Stimulated activated CD4-positive, alpha-beta T cell treated with anti-CD3 and anti-CD28 coated beads, Interleukin-2, amount 100 ng/mL, for 48 hours (primary cell): Measurements from ENCODE around the gene THRA.

ENCODE experiments used
- DNase-seq, 2 donors: peaks; one replicate each; pipeline ENCODE4 v3.0.0-alpha.2; 2020

The THRA gene

DNA sequence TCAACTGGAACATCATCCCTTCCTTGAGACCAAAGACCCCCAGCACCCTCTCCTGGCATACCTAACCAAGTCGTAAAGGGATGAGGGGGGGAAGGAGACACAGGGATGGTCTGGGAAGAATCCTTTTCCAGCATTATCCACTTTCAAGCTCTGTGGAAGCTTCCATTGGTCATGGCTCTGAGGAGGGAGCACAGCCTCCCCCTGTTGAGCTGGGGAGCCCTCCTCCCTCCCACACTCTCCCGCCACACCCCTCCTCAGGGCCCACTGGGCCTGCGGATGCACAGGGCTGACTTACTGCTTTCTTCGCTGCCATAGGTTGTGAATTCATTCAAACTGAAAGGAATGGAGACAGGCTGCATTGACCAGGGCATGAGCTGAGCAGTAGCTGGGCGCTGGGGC, 35.2 kb upstream of the THRA start:
- DNase-seq: no peak

DNA sequence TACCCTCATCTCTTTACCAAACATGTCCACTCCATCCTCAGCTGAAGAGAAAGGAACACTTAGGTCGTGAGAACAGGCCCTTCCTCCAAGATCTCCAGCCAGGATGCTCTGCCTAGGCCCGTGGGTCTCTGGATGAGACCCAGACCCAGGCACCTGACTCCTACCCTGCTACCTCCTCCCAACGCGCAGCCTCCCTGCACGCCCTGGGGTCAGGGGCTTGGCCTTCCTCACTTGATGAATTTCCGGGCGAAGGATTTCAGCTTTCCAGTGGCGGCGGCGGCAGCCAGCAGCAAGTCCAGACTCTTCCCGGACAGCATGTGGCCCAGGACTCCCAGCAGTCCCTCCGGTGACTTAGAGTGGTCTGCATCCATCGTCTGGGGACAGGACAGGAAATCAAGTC, 34.2 kb upstream of the THRA start:
- no peak for DNase-seq

DNA sequence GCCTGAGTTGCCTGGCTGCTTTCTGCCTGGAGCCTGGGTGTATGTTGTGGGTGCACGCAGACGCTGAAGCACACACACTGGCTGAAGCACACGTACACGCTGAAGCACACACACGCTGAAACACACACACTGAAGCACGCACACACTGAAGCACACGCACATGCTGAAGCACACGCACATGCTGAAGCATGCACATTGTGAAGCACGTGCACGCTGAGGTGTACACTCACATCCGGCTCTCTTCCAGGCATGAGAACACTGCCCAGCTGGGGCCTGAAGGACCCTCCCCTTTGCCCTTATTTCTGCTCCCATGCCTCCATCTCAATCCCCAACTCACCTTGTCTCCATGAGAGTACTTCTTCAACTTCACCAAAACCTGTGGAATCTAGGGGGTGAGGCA, 31.1 kb upstream of the THRA start:
- no peak for DNase-seq

DNA sequence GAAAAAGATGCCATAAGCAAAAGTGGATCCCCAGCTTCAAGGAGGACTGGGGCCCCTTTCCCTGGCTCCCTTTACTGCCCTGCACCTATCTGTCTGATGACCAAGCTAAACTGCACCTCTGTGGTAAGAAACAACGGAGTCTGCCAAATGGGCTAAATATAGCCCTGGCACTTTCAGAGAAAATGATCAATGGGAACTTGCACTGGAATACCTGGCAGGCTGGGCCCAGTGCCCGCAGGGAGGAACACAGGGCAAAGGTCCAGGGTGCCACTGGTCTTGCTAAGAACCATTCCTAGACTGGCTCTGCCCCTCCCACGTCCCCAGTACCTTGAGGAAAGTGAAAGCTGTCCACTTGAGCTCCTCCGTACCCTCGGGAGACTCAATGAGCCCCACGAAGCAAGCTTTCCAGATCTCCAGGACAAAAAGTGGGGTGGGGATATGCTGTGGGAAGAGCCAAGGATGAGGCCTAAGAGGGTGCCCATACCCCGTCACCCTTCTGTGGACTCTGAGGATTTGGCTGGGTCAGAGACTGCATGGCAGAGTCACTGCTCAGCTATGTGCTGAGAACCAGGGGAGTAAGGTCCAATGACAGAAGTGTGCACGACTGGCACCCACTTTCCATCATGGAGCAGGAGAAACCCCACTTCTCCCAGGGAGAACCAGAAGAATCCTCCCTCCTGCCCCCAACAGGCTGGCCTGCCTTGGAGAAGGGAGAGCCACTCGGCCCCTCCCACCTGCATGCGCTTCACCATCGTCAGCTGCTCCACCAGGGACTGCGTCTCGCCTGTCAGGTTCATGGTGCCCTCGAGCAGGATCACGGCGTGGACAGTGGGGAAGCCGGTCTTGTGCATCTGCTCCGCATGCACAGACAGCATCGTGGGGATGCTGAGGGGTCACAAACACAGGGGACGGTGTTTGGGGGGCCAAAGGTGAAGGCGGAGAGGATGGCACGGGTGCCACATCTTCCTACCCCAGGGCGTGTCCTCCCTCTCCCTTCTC, 30.1 kb upstream of the THRA start:
- DNase-seq: no peak

DNA sequence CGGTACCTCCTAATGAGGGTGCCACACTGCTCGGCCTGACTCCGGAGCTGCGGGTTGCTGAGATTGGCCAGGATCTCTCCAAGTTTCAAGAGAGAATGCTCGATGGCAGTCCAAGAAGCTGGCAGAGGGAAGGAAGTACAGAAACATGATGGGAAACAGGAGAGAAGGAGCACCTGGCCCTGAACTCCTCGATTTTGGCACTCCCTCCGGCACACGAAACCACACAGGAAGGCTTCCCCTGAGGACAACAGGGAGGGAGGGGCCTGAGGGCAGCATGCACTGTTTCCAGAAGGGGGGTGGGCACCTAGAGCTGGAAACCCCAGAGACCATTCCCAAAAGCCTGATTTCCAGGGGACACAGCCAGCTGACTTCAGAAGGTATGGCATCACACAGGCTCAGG, 29.4 kb upstream of the THRA start:
- no peak for DNase-seq

DNA sequence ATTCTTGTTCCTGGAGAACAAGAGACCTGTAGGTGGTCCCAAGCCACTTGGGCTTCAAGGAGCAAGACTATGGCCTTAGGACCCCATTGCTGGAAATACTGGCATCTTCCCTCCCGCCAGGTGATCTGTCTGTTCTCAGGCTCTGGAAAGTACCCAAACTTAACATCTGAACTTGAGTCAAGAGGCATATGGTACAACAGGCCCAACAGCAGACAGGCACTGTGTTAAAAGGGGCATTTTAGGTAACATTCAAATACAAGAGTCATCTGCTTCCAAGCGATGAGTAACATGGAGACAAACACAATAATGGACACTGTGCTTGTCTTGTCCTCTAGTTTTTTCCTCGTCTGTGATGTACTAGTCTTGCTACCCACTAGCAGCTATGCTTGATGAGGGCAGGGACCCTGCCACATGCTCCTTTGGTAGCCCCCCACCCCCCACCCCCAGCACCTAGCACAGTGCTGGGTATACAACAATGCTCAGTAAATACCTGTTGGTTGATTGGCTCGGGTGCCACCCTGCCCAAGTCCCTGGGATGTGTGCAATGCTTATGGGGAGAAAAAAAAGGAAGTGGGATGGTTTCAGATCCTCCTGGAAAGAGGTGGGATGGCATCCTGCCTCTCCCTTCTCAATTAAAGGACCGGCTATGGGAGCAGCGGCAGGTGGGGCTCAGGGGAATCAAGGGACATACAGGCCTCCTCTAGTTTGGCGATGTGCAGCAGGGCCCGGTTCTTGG, 28.2 kb upstream of the THRA start:
- no peak for DNase-seq

DNA sequence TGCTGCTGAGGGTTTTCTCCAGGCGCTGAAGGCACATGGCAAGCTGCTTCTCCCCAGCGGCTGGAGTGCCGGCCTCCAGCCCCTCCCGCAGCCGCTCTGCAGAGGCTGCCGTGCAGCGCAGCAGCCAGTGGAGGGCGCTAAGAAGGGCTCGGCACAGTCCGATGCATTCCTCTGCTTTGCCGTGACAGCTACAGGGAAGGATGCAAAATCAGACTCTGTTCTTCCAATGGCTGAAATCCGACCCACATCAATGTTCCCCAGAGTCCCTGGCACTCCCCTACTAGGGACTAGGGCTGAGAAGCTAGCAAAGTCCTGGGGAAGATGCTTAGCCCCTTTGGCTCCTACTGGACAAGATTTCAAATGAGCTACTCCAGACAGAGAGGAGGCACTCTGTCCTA, 27.6 kb upstream of the THRA start:
- no peak for DNase-seq

DNA sequence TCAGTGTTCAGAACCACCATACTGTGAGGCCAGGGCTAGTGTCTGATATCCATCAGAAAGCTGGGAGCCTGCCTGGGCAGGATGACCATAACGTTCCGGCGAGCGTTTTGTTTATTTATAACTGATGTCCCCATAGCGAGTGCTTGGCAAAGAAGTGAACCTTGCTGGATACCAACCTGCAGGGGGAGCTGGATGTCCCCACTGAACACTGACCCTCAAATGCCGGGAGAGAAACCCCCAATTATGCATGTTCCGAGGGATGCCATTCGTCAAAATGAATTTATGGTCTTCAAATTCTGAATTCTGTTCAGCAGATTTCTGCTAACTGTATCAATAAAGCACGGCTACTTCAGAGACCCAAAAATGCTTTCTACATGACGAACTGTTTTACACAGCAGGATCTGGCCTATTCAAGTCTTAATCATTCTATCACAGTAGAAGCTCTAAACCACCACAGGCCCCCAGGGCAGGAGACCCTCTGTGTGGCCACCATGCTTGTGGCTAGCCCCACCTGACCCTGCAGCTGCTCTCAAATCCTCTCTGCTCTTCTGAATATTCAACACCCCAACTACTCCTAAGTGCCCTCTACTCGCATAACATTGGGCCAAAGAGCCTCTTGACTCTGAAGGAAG, 23.8 kb upstream of the THRA start:
- no peak for DNase-seq

DNA sequence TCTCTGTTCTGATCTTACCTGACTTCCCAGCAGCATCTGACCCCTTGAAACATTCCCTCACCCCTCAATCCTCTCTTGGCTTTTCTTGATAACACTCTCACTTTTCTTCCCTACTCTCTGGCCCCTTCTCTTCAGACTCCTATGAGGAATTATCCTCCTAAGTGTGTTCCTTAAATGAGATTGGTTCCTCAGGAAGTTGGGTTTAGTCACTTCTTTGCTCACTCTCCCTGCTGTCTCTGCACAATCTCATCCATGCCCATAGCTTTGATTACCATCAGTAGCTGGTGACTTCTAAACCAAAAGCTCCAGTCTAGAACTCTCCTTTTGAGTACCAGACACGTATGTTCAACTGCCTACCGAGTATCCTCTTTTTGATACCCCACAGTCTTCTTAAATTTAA, 21.6 kb upstream of the THRA start:
- no peak for DNase-seq

DNA sequence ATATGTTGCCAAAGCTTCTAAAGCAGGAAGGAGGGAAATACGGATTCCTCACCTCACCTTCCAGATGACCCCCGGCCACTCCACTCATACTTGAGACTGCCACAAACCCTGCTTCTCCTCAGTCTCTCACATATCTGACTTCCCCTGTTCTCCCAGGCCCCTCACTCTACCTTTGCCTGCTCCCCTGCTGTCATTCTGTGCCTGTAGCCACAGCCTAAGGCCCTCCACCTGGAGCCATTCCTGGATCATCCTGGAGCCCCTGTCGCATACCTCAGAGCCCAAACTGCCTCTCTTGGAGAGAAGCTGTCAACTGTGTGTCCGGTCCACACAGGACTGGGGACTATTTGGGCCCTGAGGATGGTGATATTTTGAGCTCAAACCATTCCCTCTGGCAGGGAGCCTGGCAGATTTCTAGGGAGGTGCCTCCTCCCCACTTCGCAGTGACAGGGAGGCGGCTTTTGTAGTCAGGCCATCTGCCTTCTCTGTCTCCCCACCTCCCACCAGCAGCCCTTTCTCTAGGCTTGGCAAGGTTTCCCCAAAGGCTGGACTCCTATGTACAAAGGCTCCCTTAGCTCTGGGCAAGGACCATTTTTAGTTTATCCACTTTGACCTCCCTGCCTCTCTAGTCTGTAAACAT, 6.3 kb upstream of the THRA start:
- no peak for DNase-seq

DNA sequence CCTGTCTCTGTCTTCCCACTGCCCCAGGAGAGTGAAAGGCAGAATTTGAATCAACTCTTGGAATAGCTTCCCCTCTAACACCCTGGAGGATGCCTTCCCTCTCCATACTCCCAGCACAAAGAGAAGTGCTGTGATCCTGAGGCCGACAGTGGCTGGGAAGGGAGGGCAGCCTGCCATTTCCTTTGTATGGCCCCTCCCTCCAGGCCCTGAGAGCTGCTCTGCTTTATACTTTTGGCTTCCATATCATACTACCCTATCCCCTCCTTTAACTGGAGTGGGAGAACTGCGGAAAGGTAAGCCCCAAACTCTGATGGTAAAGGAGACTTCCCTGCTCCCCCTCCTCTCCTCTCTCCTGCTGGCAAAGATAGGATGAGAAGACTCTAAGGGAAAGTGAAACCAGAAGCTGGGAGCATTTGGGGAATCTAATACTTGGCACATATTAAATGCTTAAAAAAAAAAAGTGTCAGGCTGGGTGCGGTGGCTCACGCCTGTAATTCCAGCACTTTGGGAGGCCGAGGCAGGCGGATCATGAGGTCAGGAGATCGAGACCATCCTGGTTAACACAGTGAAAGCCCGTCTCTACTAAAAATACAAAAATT, 4.5 kb upstream of the THRA start:
- no peak for DNase-seq

DNA sequence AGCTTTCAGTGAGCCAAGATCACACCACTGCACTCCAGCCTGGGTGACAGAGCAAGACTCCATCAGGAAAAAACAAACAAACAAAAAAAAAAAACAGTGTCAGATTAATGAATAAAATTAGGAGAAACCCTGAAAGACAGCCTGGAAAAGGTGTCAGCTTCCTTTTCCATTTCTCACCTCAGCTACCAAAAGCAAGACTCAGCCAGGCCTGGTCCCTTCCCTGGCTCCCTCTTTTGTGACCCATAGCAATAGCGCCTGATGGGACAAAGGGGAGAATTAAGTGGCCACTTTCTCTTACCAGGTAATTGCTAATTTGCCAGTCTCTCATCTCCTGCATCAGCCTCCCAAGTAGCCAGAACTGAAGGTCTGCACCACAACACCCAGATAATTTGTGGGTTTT, 3.9 kb upstream of the THRA start:
- no peak for DNase-seq

DNA sequence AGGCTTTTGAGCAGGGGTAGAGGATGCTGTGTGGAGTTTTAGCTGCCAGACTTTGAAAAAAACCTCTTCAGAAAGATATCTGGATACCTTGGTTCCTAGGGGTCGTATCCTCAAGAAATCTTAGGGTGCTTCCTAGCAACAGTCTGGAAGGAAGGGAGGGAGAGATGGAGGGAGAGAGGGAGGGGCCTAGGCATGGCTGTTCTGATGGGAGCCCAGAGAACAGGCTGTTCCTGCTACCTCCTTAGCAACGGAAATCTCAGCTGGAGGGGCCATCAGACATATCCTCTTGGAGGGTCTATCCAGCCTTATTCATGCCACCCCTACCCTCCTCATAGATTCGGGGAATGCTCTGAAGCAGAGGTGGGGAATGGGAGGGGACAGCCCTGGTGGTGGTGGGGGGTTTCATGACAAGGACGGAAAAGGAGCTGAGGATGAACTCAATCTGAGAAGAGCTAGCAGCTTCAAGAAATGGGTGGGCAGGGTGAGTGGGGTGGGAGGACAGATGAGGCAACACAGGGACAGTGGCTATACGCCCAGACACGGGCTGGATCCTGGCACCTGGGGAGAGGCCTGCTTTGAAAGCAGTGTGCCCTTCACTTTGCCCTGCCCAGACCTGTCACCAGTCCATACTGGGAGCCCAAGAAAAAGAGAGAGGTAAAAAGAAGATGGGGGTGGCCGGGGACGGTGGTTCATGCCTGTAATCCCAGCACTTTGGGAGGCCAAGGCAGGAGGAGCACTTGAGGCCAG, 2.9 kb upstream of the THRA start:
- DNase-seq: no peak

DNA sequence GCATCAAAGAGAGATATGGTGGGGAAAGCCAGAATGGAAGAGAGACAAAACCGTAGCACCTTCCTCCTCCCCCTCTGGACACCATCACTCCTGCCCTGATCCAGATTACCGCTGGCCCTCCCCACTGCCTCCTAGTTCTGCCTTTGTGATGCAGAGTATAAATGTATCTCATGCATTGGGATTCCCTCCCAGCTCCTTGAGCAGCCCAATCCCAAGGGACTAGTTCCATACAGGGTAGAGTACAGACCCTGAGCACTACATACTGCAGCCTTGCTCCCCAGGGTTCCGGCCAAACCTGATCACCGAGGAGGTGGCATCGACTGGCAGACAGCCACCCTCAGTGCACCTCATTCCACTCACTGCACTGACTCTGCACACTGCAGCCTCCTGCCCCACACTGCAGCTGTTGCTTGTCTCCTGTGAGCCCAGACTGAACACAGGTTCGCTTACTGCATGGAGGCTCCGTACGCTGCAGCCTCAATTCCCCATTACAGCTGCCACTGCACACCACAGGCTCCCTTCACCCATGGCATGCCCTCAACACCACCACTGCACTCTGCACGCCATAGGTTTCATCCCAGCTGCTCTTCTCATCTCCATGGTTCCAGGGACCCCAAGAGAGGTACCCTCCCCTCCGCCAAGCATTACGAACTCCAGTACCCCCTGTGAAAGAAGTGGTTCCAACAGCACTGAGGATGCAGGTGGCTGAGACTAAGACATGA, 1.7 kb upstream of the THRA start:
- DNase-seq: no peak

DNA sequence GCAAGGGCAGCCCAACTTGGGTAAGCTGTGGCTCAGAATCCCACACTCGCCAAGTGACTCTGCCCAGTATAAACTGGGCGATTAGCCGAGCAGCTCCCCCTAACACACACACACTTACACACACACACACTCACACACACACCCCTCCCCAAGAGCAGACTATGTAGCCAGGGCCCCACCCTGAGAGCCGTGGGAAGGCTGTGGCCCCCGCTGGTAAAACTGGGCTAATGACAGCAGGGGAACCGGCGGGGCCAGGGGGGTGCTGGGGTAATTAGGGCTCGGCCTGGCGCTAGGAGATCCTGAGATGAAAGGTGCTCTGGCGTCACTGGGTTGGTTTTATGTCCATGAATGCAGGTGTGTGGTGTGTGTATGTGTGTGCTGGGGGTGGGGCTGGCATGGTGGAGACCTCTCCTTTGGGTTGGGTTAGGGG, 1.1 kb upstream of the THRA start:
- DNase-seq: no peak

DNA sequence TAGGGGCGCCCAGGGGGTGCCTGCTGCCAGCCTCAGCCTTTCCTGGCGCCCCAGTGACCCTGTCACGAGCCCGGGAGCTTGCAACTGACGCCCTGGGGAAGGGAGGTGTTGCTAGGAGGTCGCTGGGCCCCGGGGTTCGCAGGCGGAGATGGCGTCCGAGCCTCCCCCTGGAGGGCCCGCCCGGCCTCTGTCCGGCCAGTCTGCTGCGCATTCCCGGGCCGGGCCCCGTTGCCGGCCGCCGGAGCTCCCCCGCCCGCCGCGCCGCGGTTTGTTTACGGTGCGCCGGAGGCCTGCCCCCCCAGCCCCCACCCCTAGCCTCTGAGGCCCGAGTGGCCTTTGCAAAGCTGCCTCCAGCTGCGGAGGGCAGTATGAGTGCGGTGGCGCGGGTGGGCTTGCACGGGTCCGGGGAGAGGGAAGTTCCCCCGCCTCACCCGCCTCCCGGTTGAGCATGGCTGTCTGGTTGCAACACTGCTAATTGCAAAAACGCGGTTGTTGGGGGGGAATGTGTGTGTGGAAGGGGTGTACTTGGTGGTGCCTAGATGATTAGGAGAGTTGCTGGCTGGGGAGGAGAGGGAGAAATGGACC, 514 bp downstream of the THRA start:
- DNase-seq: no peak

DNA sequence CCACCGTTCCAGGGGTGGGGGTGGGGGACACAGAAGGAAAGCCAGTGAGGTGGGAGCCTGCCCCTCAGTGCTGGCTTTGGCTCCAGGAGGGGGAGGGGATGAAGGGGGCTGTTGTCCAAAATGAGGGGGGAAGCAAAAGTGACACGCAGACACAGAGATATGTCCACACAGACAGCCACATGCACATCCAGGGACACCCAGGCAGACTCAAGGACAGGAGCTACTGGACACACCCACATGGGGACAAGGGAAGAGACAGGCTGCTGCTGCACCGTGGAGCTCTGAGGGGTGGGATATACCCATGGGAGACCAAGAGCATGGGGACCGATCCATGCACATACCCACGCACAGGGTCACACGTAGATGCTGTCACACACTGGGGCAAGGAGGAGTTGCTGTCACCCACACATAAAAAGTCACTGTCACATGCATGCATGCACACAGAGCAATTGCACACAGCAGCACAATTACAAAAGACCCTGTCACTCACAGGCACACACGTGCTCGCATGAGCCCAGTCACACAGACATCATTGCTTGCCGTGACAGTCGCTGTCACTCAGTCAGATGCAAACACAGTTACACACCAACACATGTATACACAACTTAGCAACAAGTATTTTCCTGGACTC, 1.3 kb downstream of the THRA start:
- no peak for DNase-seq

DNA sequence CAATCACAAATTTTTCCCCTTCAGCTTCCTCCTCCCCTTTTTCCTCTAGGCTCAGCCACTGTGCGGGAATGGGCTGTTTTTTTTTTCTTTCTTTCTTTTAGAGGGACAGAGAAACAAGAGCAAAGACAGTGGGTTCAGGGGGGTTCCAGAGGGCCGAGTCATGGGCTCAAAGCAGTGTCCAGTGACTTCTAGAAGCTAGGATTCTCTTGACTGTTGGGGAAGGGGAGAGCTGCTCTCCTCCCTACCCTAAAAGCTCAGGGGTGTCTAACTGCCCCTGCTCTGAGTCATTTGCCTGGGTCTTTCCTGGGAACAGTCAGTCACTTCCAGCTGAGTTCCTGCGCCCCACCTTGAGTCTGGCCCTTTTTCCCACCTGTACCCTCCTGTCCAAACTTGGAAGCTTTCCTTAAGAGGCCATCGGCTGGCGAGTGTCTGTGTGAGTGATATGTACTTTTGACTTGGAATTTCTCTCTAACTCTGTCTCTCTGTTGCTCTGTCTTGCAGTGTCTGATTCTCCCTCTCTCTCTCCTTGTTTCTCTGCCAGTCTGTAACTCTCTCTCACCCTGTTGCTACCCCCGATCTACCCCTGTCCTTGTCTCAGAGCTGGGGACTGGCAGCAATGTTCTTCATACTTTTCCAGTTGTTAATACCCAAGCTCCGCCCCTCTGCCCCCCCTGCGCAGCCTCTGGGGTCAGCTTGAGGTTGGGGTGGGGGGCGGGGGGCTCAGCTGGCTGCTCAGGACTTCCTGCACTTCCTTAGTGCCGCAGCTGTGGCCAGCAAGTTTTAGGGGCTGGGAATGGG, 2.4 kb downstream of the THRA start:
- no peak for DNase-seq

DNA sequence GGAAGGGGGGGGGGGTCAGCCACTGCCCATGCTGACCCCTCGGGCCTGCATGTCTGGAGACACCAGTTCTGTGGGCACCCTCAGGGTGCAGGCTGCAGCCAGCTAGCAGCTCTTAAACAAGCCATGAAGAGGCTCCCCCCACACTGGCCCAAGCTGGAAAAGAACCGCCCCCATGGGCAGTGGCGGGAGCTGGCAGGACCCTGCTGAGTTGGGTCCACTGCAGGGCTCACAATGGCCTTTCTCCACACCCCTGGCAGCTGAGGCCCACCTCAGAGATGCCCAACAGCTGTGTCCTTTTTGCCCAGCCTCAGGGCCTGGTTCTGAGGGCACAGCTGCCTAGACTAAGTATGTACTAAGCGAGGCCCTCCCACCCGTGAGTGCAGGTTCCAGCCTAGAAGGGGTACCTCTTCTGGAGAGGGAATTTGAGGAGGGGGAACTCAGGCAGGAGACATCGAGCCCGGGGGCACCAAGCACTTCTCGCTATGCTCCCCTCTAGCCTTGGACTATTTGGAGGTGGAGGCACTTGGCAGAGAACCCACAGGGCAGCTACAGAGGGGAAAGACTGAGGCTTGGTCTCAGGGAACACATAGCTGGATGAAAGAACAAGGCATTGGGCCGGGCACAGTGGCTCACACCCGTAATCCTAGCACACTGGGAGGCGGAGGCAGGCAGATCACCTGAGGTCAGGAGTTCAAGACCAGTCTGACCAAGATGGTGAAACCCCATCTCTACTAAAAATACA, 3.2 kb downstream of the THRA start:
- DNase-seq: no peak
